H9 (cell line): Measurements from ENCODE around the gene ANAPC13. TPM values are rescaled to one million over a fixed set of nuclear protein-coding genes. Genes with fewer than 3 reads are reported as not detected.

Experiments used
- DNase-seq: peaks from one replicate; pipeline ENCODE4 v3.0.0-alpha.2; 2017
- H2AFZ ChIP-seq: one replicate; pipeline ENCODE4 v1.6.1; 2013; ENCODE audit warnings: mild to moderate bottlenecking, low read length, control low read depth, moderate library complexity
- H2AK5ac ChIP-seq: 2 replicates; pipeline ENCODE4 v1.6.1; 2013; ENCODE audit warnings: low read length, control low read depth, mixed read lengths; ENCODE audit not compliant: insufficient read length
- H2BK120ac ChIP-seq: one replicate; pipeline ENCODE4 v1.6.1; 2013; ENCODE audit warnings: low read depth, mild to moderate bottlenecking, low read length, control low read depth, inconsistent platforms; ENCODE audit not compliant: poor library complexity, severe bottlenecking
- H2BK12ac ChIP-seq: 2 replicates; pipeline ENCODE4 v1.6.1; 2013; ENCODE audit warnings: low read length, control low read depth, mixed read lengths, low read depth; ENCODE audit not compliant: insufficient read length
- H2BK15ac ChIP-seq: 2 replicates; pipeline ENCODE4 v1.6.1; 2013; ENCODE audit warnings: low read depth, low read length, control low read depth
- H2BK20ac ChIP-seq: one replicate; pipeline ENCODE4 v1.6.1; 2013; ENCODE audit warnings: low read depth, mild to moderate bottlenecking, low read length, control low read depth, inconsistent platforms; ENCODE audit not compliant: poor library complexity, severe bottlenecking
- H2BK5ac ChIP-seq: 2 replicates; pipeline ENCODE4 v1.6.1; 2013; ENCODE audit warnings: low read length, control low read depth, mixed read lengths; ENCODE audit not compliant: insufficient read length
- H3K14ac ChIP-seq: 2 replicates; pipeline ENCODE4 v1.6.1; 2013; ENCODE audit warnings: low read length, control low read depth; ENCODE audit not compliant: insufficient read depth
- H3K18ac ChIP-seq: 2 replicates; pipeline ENCODE4 v1.6.1; 2013; ENCODE audit warnings: low read depth, mild to moderate bottlenecking, mixed read lengths, low read length, control low read depth; ENCODE audit not compliant: insufficient read length
- H3K23ac ChIP-seq: 2 replicates; pipeline ENCODE4 v1.6.1; 2013; ENCODE audit warnings: low read length, control low read depth, mixed read lengths, low read depth; ENCODE audit not compliant: insufficient read length
- H3K23me2 ChIP-seq: 2 replicates; pipeline ENCODE4 v1.6.1; 2013; ENCODE audit warnings: low read depth, mild to moderate bottlenecking, mixed read lengths, low read length, control low read depth; ENCODE audit not compliant: insufficient read length, poor library complexity, severe bottlenecking
- H3K27ac ChIP-seq: 2 replicates; pipeline ENCODE4 v1.5.1; 2013; ENCODE audit warnings: low read length, control low read depth, mixed read lengths, low read depth; ENCODE audit not compliant: insufficient read length
- H3K27me3 ChIP-seq: 2 replicates; pipeline ENCODE4 v1.6.1; 2013; ENCODE audit warnings: low read length, control low read depth, inconsistent platforms; ENCODE audit not compliant: insufficient read depth
- H3K4ac ChIP-seq: 2 replicates; pipeline ENCODE4 v1.6.1; 2013; ENCODE audit warnings: low read depth, mild to moderate bottlenecking, control low read depth, inconsistent platforms, low read length, moderate library complexity
- H3K4me1 ChIP-seq: 2 replicates; pipeline ENCODE4 v1.6.1; 2013; ENCODE audit warnings: low read length, control low read depth, inconsistent platforms; ENCODE audit not compliant: insufficient read depth
- H3K4me2 ChIP-seq: 2 replicates; pipeline ENCODE4 v1.6.1; 2013; ENCODE audit warnings: low read length, control low read depth, mixed read lengths; ENCODE audit not compliant: insufficient read length, insufficient read depth
- H3K56ac ChIP-seq: 2 replicates; pipeline ENCODE4 v1.6.1; 2013; ENCODE audit warnings: low read depth, mild to moderate bottlenecking, mixed read lengths, low read length, control low read depth; ENCODE audit not compliant: insufficient read length
- H3K79me1 ChIP-seq: 2 replicates; pipeline ENCODE4 v1.6.1; 2013; ENCODE audit warnings: low read depth, mild to moderate bottlenecking, moderate library complexity, low read length, control low read depth, inconsistent platforms; ENCODE audit not compliant: insufficient read depth, poor library complexity, severe bottlenecking
- H3K79me2 ChIP-seq: 2 replicates; pipeline ENCODE4 v1.6.1; 2013; ENCODE audit warnings: low read length, control low read depth, inconsistent platforms; ENCODE audit not compliant: insufficient read depth
- H3K9ac ChIP-seq: 2 replicates; pipeline ENCODE4 v1.6.1; 2013; ENCODE audit warnings: low read length, control low read depth, mixed read lengths; ENCODE audit not compliant: insufficient read length; ENCODE audit errors: extremely low read depth
- H3K9me3 ChIP-seq: one replicate; pipeline ENCODE4 v1.6.1; 2013; ENCODE audit warnings: low read depth, low read length, inconsistent platforms; ENCODE audit not compliant: control insufficient read depth
- H3T11ph ChIP-seq: one replicate; pipeline ENCODE4 v1.6.1; 2013; ENCODE audit warnings: mild to moderate bottlenecking, low read length, control low read depth, inconsistent platforms
- H4K20me1 ChIP-seq: one replicate; pipeline ENCODE4 v1.6.1; 2013; ENCODE audit not compliant: control insufficient read depth, insufficient read length, insufficient read depth
- H4K5ac ChIP-seq: 2 replicates; pipeline ENCODE4 v1.6.1; 2013; ENCODE audit warnings: low read depth, mild to moderate bottlenecking, mixed read lengths, low read length, control low read depth; ENCODE audit not compliant: insufficient read length
- H4K8ac ChIP-seq: replicated peaks from 2 replicates; pipeline ENCODE4 v1.6.1; 2013; ENCODE audit warnings: low read length, control low read depth, mixed read lengths, low read depth; ENCODE audit not compliant: insufficient read length
- H4K91ac ChIP-seq: 2 replicates; pipeline ENCODE4 v1.6.1; 2013; ENCODE audit warnings: low read depth, mild to moderate bottlenecking, moderate library complexity, mixed read lengths, low read length, control low read depth; ENCODE audit not compliant: insufficient read length
- H3K27ac Mint-ChIP-seq, 3 experiments: 2 replicates in 2 of 3; 3 replicates in 1 of 3; pipeline ENCODE4 v1.8.0; 2020 to 2021; ENCODE audit warnings: mixed read lengths in 3 of 3, mild to moderate bottlenecking in 1 of 3, moderate library complexity in 1 of 3
- H3K27me3 Mint-ChIP-seq: 2 replicates; pipeline ENCODE4 v1.8.0; 2021; ENCODE audit warnings: low read depth, mild to moderate bottlenecking, moderate library complexity, mixed read lengths
- H3K36me3 Mint-ChIP-seq, 3 experiments: 2 replicates in 2 of 3; 3 replicates in 1 of 3; pipeline ENCODE4 v1.8.0; 2020 to 2021; ENCODE audit warnings: low read depth in 3 of 3, mixed read lengths in 3 of 3; ENCODE audit not compliant: insufficient read depth in 1 of 3
- H3K4me1 Mint-ChIP-seq, 2 experiments: 2 replicates each; pipeline ENCODE4 v1.8.0; 2020; ENCODE audit warnings: mixed read lengths in 2 of 2
- H3K4me3 Mint-ChIP-seq, 2 experiments: 2 replicates in 1 of 2; 3 replicates in 1 of 2; pipeline ENCODE4 v1.8.0; 2020 to 2021; ENCODE audit warnings: mild to moderate bottlenecking in 2 of 2, mixed read lengths in 2 of 2, moderate library complexity in 1 of 2
- H3K9me3 Mint-ChIP-seq, 2 experiments: 2 replicates in 1 of 2; 3 replicates in 1 of 2; pipeline ENCODE4 v1.8.0; 2020; ENCODE audit warnings: mild to moderate bottlenecking in 2 of 2, mixed read lengths in 2 of 2, moderate library complexity in 1 of 2
- CTCF ChIP-seq: fragments of 200-600 bp; sonication (generic); conservative IDR thresholded peaks from 3 replicates; pipeline ENCODE4 v1.8.0; 2021; ENCODE audit warnings: antibody characterized with exemption, mild to moderate bottlenecking
- WGBS: extraction: QIAGEN DNeasy Blood & Tissue Kit; methylation state at CpG from one replicate; pipeline ENCODE4 v1.1.7; 2013; ENCODE audit warnings: missing lambda C conversion rate, low lambda C conversion rate, mixed read lengths; ENCODE audit not compliant: insufficient read length; ENCODE audit errors: extremely low coverage; 5-methylcytosine and 5-hydroxymethylcytosine counted together
- total RNA-seq: library from RNA; stranded (reverse); gene quantifications from 2 replicates; pipeline ENCODE4 v1.2.1, GENCODE V29; 2021

The ANAPC13 gene
- total RNA-seq, 1 experiment from 2014 or later: 42.8 TPM

GRCh38 chr3:134447351-134447750 lies 38.4 kb downstream of the ANAPC13 start:
- no peak for DNase-seq
- no CpG with 5 or more reads among the region's 1 CpG for WGBS
- H3K9ac ChIP-seq: no peak overlapping the region

More at GRCh38 chr3:134447351-134447750, 38.4 kb downstream of the ANAPC13 start:
- H3K4me1 Mint-ChIP-seq: peaks cover 10 to 11% of the 10 kb centered on the region in 2 experiments
- Histone ChIP-seq H4K20me1 (no peaks in the 10 kb centered on the region), H3K4me2 (no peak overlapping the region), H3K4ac (no peak overlapping the region), H3K4me1 (no peaks in the 10 kb centered on the region), H3K9me3 (no peaks in the 10 kb centered on the region), H2BK20ac (no peak overlapping the region), H3K14ac (no peak overlapping the region), H4K91ac (no peak overlapping the region), H2AFZ (no peak overlapping the region), H3K79me2 (no peaks in the 10 kb centered on the region), H2BK120ac (no peak overlapping the region), H4K8ac (no peak overlapping the region), H3K27me3 (no peaks in the 10 kb centered on the region), H2BK12ac (no peak overlapping the region), H3K79me1 (no peaks in the 10 kb centered on the region), H3K23me2 (no peaks in the 10 kb centered on the region), H3K27ac (no peak overlapping the region), H3T11ph (no peak overlapping the region), H3K56ac (no peak overlapping the region), H2BK5ac (no peak overlapping the region), H2BK15ac (no peak overlapping the region), H3K18ac (no peak overlapping the region), H3K23ac (no peak overlapping the region), H4K5ac (no peak overlapping the region), H2AK5ac (no peak overlapping the region)
- H3K27ac Mint-ChIP-seq: peak overlapping the region in 1 of 3 experiments; percentile 69; a peak in 2 of 7 replicates
- peaks cover 33% of the 10 kb centered on the region for H3K27me3 Mint-ChIP-seq
- H3K4me3 Mint-ChIP-seq: no peak overlapping the region
- peaks cover 0 to 8% (median 0%) of the 10 kb centered on the region in 3 experiments; a peak in 1 of 7 replicates for H3K36me3 Mint-ChIP-seq
- no peak for TF ChIP-seq CTCF
- peaks cover 7 to 10% of the 10 kb centered on the region in 2 experiments; a peak in 4 of 5 replicates for H3K9me3 Mint-ChIP-seq
